Liver (tissue), 3 donors: ENCODE data around the gene ZXDC.

Experiments
- ATF3 ChIP-seq: IDR thresholded peaks from 2 replicates; pipeline ENCODE4 v1.6.1; 2016; ENCODE audit warnings: antibody characterized with exemption
- CTCF ChIP-seq: fragments of 150-350 bp; IDR thresholded peaks from 2 replicates; pipeline ENCODE4 v1.5.1; 2017; ENCODE audit warnings: improper control_type of control experiment, low read depth, low read length; ENCODE audit not compliant: missing input control
- HNF4G ChIP-seq: IDR thresholded peaks from 2 replicates; pipeline ENCODE4 v1.6.1; 2016; ENCODE audit warnings: antibody characterized with exemption
- MAX ChIP-seq: IDR thresholded peaks from 2 replicates; pipeline ENCODE4 v1.6.1; 2016; ENCODE audit warnings: antibody characterized with exemption
- SP1 ChIP-seq: IDR thresholded peaks from 2 replicates; pipeline ENCODE4 v1.6.1; 2018; ENCODE audit warnings: antibody characterized with exemption, mild to moderate bottlenecking
- YY1 ChIP-seq: IDR thresholded peaks from 2 replicates; pipeline ENCODE4 v1.6.1; 2016; ENCODE audit warnings: antibody characterized with exemption, mild to moderate bottlenecking
- donor health status: healthy.
- donor health status: healthy.

- no peak for TF ChIP-seq SP1
- TF ChIP-seq HNF4G, result no peak
- TF ChIP-seq CTCF, result no peak
- TF ChIP-seq ATF3, result no peak
- TF ChIP-seq MAX, result no peak
- TF ChIP-seq YY1, result no peak
Observed at GRCh38 chr3:126396536-126396935, 79.2 kb downstream of the ZXDC start.
